Esophagus muscularis mucosa (tissue), 4 donors: ENCODE data around the gene OSBPL10. TPM values are rescaled to one million over a fixed set of nuclear protein-coding genes. Genes with fewer than 3 reads are reported as not detected.

Source experiments
- DNase-seq: peaks from one replicate; pipeline ENCODE4 v3.0.0-alpha.2; 2017; ENCODE audit errors: extremely low spot score
- H3K27ac ChIP-seq, 4 donors: fragments of 200-600 bp; sonication (generic); replicated peaks in 1 of 4; 1 replicate in 3 of 4; 2 replicates in 1 of 4; pipeline ENCODE4 v1.5.1; 2016 to 2019; ENCODE audit warnings: mild to moderate bottlenecking in 1 of 4
- H3K27me3 ChIP-seq, 4 donors: fragments of 200-600 bp; sonication (generic); one replicate each; pipeline versions ENCODE4 v1.5.1 to v1.6.0; 2016 to 2019
- H3K36me3 ChIP-seq, 4 donors: fragments of 200-600 bp; sonication (generic); one replicate each; pipeline ENCODE4 v1.5.1; 2016 to 2019
- H3K4me1 ChIP-seq, 4 donors: fragments of 200-600 bp; sonication (generic); one replicate each; pipeline ENCODE4 v1.5.1; 2016 to 2019
- H3K4me3 ChIP-seq, 4 donors: fragments of 200-600 bp; sonication (generic); 1 replicate in 2 of 4; 2 replicates in 2 of 4; pipeline ENCODE4 v1.5.1; 2016 to 2019; ENCODE audit warnings: mild to moderate bottlenecking in 4 of 4, moderate library complexity in 1 of 4
- H3K9me3 ChIP-seq, 4 donors: fragments of 200-600 bp; sonication (generic); 1 replicate in 3 of 4; 2 replicates in 1 of 4; pipeline ENCODE4 v1.5.1; 2016 to 2019
- EP300 ChIP-seq: sonication (generic); formaldehyde crosslinking; IDR thresholded peaks from one replicate; pipeline ENCODE4 v1.6.1; 2017; ENCODE audit warnings: antibody characterized with exemption
- POLR2A ChIP-seq: fragments of 450-650 bp; IDR thresholded peaks from one replicate; pipeline ENCODE4 v1.6.1; 2017; ENCODE audit warnings: antibody characterized with exemption, moderate library complexity, mild to moderate bottlenecking, low read depth
- POLR2AphosphoS5 ChIP-seq, 2 donors: sonication (generic); formaldehyde crosslinking; IDR thresholded peaks; one replicate each; pipeline ENCODE4 v1.6.1; 2017; ENCODE audit warnings: antibody characterized with exemption in 2 of 2
- WGBS: methylation state at CpG from one replicate; pipeline ENCODE4 v1.1.5; 2018; 5-methylcytosine and 5-hydroxymethylcytosine counted together
- intact Hi-C: fragments of 100-400 bp; cut with DNase I; formaldehyde crosslinking; loops from one replicate; pipeline ENCODE4 v1.15.1; 2023
- total RNA-seq, 4 donors: library from RNA; depleted of rRNA; stranded (reverse); fragments of >200 nt; gene quantifications; one replicate each; pipeline versions ENCODE4 v1.1.0 to v1.2.1, GENCODE V29; 2016
- TF ChIP-seq, protein P1 (sequence below), 3 experiments: fragments of 200-600 bp in 2 of 3; fragments of 450-650 bp in 1 of 3; sonication (generic) in 2 of 3; IDR thresholded peaks; one replicate each; pipeline ENCODE4 v1.5.1; 2017 to 2019; ENCODE audit warnings: antibody characterized with exemption in 3 of 3, mild to moderate bottlenecking in 2 of 3, moderate library complexity in 1 of 3

Gene OSBPL10
- total RNA-seq, 4 donors from 2014 or later: 6.3 to 12.2 (median 7.6) TPM

DNA sequence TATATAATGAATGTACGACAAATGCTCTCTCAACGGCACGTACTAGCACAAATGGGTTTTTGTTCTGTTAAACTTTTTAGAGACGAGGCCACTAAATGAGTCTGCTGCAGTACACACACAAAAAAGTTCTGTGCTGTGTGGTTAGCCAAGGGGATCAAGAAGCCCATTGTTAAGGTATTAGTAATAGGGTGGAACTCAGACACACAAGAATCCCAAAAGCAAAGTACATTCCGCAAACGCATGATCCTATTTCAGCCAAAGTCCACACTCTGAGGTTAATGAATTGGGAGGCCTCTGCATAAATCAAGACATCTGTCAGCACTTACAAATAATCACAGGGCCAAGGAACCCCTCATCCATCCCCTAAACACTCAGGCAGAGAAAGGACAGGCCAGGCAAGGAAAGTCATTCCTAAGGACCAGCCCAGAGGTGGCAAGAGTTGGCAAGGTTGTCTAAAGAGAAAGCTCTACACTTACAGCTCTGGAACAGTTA, 12.1 kb downstream of the OSBPL10 start:
- peak; percentile 66 for DNase-seq
- no peaks in the 10 kb centered on the region for H3K9me3 ChIP-seq
- peaks cover 0 to 5% (median 2%) of the 10 kb centered on the region in 4 donors for H3K4me1 ChIP-seq
- TF ChIP-seq POLR2AphosphoS5 (IDR thresholded peaks at IDR 0.05): no peak
- H3K4me3 ChIP-seq: no peak overlapping the region
- H3K36me3 ChIP-seq: no peaks in the 10 kb centered on the region
- 75% methylated on average over 6 of the region's 6 CpGs for WGBS
- H3K27me3 ChIP-seq: no peaks in the 10 kb centered on the region
- H3K27ac ChIP-seq: peak overlapping the region; percentile 30 to 68 (median 49)
- intact Hi-C loops: no loop called here

DNA sequence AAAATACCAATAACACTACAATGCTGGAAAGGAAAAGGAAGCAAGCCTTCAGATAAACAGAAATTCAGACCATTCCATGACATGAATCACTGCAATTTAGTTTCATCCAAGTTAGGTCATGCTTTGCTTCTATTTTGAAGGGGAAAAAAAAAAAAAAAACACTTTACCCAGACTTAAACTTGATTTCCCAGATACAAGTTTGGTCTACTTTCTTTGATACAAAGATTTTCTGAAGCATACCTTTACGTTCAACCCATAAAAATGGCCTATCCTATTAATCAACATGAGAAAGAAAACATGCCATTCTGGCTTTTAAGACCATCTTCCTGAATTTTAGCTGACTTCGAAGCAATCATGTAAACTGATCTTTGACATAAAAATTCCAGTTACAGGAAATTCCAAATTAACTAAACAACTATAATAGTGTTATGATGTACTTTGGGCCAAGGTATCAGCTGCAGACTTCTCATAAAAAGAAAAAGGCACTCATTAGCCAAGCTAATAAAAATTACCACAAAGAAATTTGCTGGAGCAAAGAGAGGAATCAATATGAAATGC, 12.6 kb downstream of the OSBPL10 start:
- intact Hi-C loops: no loop called here
- H3K36me3 ChIP-seq: no peaks in the 10 kb centered on the region
- peak overlapping the region; percentile 30 to 68 (median 49) for H3K27ac ChIP-seq
- DNase-seq: no peak
- peaks cover 0 to 5% (median 2%) of the 10 kb centered on the region in 4 donors for H3K4me1 ChIP-seq
- H3K9me3 ChIP-seq: no peaks in the 10 kb centered on the region
- WGBS: 74% methylated on average over 2 of the region's 2 CpGs
- no peaks in the 10 kb centered on the region for H3K27me3 ChIP-seq
- no peak for TF ChIP-seq POLR2A
- TF ChIP-seq, protein P1, sequence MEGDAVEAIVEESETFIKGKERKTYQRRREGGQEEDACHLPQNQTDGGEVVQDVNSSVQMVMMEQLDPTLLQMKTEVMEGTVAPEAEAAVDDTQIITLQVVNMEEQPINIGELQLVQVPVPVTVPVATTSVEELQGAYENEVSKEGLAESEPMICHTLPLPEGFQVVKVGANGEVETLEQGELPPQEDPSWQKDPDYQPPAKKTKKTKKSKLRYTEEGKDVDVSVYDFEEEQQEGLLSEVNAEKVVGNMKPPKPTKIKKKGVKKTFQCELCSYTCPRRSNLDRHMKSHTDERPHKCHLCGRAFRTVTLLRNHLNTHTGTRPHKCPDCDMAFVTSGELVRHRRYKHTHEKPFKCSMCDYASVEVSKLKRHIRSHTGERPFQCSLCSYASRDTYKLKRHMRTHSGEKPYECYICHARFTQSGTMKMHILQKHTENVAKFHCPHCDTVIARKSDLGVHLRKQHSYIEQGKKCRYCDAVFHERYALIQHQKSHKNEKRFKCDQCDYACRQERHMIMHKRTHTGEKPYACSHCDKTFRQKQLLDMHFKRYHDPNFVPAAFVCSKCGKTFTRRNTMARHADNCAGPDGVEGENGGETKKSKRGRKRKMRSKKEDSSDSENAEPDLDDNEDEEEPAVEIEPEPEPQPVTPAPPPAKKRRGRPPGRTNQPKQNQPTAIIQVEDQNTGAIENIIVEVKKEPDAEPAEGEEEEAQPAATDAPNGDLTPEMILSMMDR (IDR thresholded peaks at IDR 0.05): no peak
- no peak overlapping the region for H3K4me3 ChIP-seq

DNA sequence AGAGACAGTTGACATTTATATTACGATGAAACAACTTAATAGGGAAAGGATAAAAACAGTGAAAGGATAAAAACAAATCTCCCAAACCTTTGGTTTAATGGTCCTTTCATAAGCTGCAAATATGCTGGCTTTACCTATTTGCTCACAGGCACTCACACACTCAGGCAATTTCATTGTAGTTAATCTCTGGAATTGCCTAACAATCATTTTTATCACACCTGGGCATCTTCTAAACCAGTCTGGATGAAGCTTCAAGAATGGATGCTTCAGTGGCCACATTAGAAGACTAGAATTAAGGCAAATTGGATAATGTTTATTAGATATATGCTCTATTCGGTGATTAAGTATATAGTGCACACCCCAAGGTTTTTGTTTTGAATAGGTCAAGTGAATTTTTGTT, 13.5 kb downstream of the OSBPL10 start:
- Histone ChIP-seq H3K36me3 (no peaks in the 10 kb centered on the region), H3K27ac (peak overlapping the region in 2 of 4 donors; percentile 37 to 68), H3K4me3 (no peak overlapping the region), H3K9me3 (no peaks in the 10 kb centered on the region), H3K4me1 (peaks cover 0 to 5% (median 2%) of the 10 kb centered on the region in 4 donors), H3K27me3 (no peaks in the 10 kb centered on the region)
- WGBS: 83% methylated on average over 2 of the region's 2 CpGs
- TF ChIP-seq, protein P1 (IDR thresholded peaks at IDR 0.05): no peak
- TF ChIP-seq POLR2A (no peak), POLR2AphosphoS5 (IDR thresholded peaks at IDR 0.05) (no peak), EP300 (no peak)
- intact Hi-C loops: no loop called here
- DNase-seq: no peak

DNA sequence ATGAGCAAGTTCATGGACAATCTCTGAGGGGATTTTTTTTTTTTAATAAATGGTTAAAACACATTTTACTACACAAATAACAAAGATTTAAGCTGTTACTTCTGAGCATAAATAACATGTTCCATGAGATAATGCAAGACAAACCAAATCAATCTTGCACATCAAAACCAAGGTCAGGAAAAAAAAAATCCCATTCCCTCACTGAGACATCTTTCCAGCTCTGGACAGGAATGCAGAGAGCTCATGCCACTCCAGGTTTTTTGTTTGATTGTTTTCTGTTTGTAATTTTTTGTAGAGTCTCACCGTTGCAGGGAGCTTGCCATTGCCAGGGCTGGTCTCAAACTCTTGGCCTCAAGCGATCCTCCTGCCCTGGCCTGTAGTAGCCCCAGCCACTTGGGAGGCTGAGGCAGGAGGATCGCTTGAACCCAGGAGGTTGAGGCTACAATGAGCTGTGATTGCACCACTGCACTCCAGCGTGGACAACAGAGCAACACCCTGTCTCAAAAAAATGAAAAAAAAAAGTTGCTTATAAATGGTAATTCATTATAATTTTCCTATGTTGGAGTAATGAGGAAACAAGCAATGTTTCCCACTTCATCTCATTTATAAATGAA, 14.0 kb downstream of the OSBPL10 start:
- Histone ChIP-seq H3K4me3 (no peak overlapping the region), H3K27me3 (no peaks in the 10 kb centered on the region), H3K9me3 (no peaks in the 10 kb centered on the region), H3K36me3 (no peaks in the 10 kb centered on the region), H3K27ac (peak overlapping the region in 2 of 4 donors; percentile 37 to 68), H3K4me1 (peaks cover 0 to 5% (median 2%) of the 10 kb centered on the region in 4 donors)
- TF ChIP-seq POLR2A (no peak), POLR2AphosphoS5 (IDR thresholded peaks at IDR 0.05) (no peak), EP300 (no peak)
- TF ChIP-seq, protein P1 (IDR thresholded peaks at IDR 0.05): no peak
- WGBS: 83% methylated on average over 4 of the region's 4 CpGs
- intact Hi-C loops: no loop called here
- DNase-seq: peak; percentile 75

DNA sequence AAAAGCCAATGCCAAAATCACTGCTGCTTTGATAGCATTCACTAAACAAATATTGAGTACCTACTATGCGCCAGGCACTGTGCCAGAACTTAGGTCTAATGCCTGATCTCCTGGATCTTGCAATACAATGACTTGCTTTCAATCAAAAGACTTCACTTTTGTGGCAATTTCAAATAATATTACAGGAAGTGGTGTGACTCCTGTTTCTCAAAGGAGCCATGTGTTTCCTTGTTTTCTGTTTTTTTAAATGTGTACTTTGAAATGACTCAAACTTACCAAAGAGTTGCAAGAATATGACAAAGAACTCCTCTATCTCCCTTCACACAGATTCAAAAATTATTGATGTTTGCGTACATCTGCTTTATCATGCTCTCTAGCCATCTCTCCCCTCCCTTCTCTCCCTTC, 18.3 kb downstream of the OSBPL10 start:
- no peaks in the 10 kb centered on the region for H3K36me3 ChIP-seq
- H3K27ac ChIP-seq: no peak overlapping the region
- no peaks in the 10 kb centered on the region for H3K9me3 ChIP-seq
- H3K4me3 ChIP-seq: no peak overlapping the region
- peaks cover 11 to 35% (median 30%) of the 10 kb centered on the region in 4 donors for H3K4me1 ChIP-seq
- peak; percentile 7 for DNase-seq
- 69% methylated on average over 2 of the region's 2 CpGs for WGBS
- H3K27me3 ChIP-seq: no peaks in the 10 kb centered on the region
- intact Hi-C loops: no loop called here
- no peak for TF ChIP-seq POLR2AphosphoS5 (IDR thresholded peaks at IDR 0.05)
